Esophagus muscularis mucosa (tissue), 4 donors: ENCODE results near the gene MPP4. TPM values are rescaled to one million over a fixed set of nuclear protein-coding genes. Genes with fewer than 3 reads are reported as not detected.
A peak's percentile ranks its signal among the peaks of the same experiment; 100 is the strongest.

ENCODE experiments used
- DNase-seq: peaks from one replicate; pipeline ENCODE4 v3.0.0-alpha.2; 2017; ENCODE audit errors: extremely low spot score
- H3K27ac ChIP-seq, 4 donors: fragments of 200-600 bp; sonication (generic); replicated peaks in 1 of 4; 1 replicate in 3 of 4; 2 replicates in 1 of 4; pipeline ENCODE4 v1.5.1; 2016 to 2019; ENCODE audit warnings: mild to moderate bottlenecking in 1 of 4
- H3K27me3 ChIP-seq, 4 donors: fragments of 200-600 bp; sonication (generic); one replicate each; pipeline versions ENCODE4 v1.5.1 to v1.6.0; 2016 to 2019
- H3K36me3 ChIP-seq, 4 donors: fragments of 200-600 bp; sonication (generic); one replicate each; pipeline ENCODE4 v1.5.1; 2016 to 2019
- H3K4me1 ChIP-seq, 4 donors: fragments of 200-600 bp; sonication (generic); one replicate each; pipeline ENCODE4 v1.5.1; 2016 to 2019
- H3K4me3 ChIP-seq, 4 donors: fragments of 200-600 bp; sonication (generic); 1 replicate in 2 of 4; 2 replicates in 2 of 4; pipeline ENCODE4 v1.5.1; 2016 to 2019; ENCODE audit warnings: mild to moderate bottlenecking in 4 of 4, moderate library complexity in 1 of 4
- H3K9me3 ChIP-seq, 4 donors: fragments of 200-600 bp; sonication (generic); 1 replicate in 3 of 4; 2 replicates in 1 of 4; pipeline ENCODE4 v1.5.1; 2016 to 2019
- EP300 ChIP-seq: sonication (generic); formaldehyde crosslinking; IDR thresholded peaks from one replicate; pipeline ENCODE4 v1.6.1; 2017; ENCODE audit warnings: antibody characterized with exemption
- POLR2A ChIP-seq: fragments of 450-650 bp; IDR thresholded peaks from one replicate; pipeline ENCODE4 v1.6.1; 2017; ENCODE audit warnings: antibody characterized with exemption, moderate library complexity, mild to moderate bottlenecking, low read depth
- POLR2AphosphoS5 ChIP-seq, 2 donors: sonication (generic); formaldehyde crosslinking; IDR thresholded peaks; one replicate each; pipeline ENCODE4 v1.6.1; 2017; ENCODE audit warnings: antibody characterized with exemption in 2 of 2
- WGBS: methylation state at CpG from one replicate; pipeline ENCODE4 v1.1.5; 2018; 5-methylcytosine and 5-hydroxymethylcytosine counted together
- intact Hi-C: fragments of 100-400 bp; cut with DNase I; formaldehyde crosslinking; loops from one replicate; pipeline ENCODE4 v1.15.1; 2023
- total RNA-seq, 4 donors: library from RNA; depleted of rRNA; stranded (reverse); fragments of >200 nt; gene quantifications; one replicate each; pipeline versions ENCODE4 v1.1.0 to v1.2.1, GENCODE V29; 2016
- TF ChIP-seq, protein P1 (sequence below), 3 experiments: fragments of 200-600 bp in 2 of 3; fragments of 450-650 bp in 1 of 3; sonication (generic) in 2 of 3; IDR thresholded peaks; one replicate each; pipeline ENCODE4 v1.5.1; 2017 to 2019; ENCODE audit warnings: antibody characterized with exemption in 3 of 3, mild to moderate bottlenecking in 2 of 3, moderate library complexity in 1 of 3

Gene MPP4
- total RNA-seq, 4 donors from 2014 or later, result 0.23 TPM; not detected in 3

DNA sequence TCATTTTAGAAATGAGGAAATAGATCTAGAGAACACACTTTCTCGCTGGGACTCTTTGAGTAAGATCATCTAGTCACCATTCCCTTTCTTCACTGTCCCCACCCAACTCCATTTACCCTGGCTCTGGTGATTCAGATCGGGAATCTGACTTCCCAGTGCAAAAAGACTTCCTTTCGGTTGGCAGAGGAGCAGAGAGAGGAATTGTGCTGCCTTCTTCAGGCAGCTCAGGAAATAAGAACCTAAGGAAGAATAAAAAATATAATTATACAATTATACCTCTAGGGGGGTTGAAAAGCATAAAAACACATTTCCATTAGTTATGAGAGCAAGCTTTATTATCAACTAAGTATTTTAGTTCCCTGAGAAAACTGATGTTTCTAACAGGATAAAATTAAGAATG is 9.3 kb upstream of the MPP4 start:
- DNase-seq, result no peak
- 63% methylated on average over 3 of the region's 3 CpGs for WGBS
- no peak overlapping the region for H3K27ac ChIP-seq
- no peaks in the 10 kb centered on the region for H3K4me1 ChIP-seq
- no peak overlapping the region for H3K4me3 ChIP-seq
- intact Hi-C loops, result no loop called here
- no peaks in the 10 kb centered on the region for H3K9me3 ChIP-seq
- H3K27me3 ChIP-seq, result no peaks in the 10 kb centered on the region
- TF ChIP-seq, protein P1, sequence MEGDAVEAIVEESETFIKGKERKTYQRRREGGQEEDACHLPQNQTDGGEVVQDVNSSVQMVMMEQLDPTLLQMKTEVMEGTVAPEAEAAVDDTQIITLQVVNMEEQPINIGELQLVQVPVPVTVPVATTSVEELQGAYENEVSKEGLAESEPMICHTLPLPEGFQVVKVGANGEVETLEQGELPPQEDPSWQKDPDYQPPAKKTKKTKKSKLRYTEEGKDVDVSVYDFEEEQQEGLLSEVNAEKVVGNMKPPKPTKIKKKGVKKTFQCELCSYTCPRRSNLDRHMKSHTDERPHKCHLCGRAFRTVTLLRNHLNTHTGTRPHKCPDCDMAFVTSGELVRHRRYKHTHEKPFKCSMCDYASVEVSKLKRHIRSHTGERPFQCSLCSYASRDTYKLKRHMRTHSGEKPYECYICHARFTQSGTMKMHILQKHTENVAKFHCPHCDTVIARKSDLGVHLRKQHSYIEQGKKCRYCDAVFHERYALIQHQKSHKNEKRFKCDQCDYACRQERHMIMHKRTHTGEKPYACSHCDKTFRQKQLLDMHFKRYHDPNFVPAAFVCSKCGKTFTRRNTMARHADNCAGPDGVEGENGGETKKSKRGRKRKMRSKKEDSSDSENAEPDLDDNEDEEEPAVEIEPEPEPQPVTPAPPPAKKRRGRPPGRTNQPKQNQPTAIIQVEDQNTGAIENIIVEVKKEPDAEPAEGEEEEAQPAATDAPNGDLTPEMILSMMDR (IDR thresholded peaks at IDR 0.05), result no peak
- TF ChIP-seq POLR2A (no peak), POLR2AphosphoS5 (IDR thresholded peaks at IDR 0.05) (no peak), EP300 (no peak)
- peaks cover 36 to 98% (median 65%) of the 10 kb centered on the region in 4 donors for H3K36me3 ChIP-seq

DNA sequence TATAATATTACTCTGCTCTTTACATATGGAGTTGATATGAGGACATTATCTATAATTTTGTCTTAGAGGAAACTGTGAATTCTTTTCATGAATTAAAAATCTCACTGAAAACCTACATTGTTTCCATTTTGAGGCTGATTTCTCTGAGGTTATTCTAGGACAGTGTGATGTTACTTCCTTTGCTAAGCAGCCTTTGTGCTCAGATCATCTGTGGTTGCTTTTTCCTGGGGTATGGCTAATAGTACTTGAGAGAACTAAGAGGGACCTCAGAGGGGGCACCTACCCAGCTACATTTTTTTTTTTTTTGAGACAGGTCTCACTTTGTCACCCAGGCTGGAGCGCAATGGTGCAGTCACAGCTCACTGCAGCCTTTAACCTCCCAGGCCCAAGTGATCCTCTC is 8.7 kb upstream of the MPP4 start:
- Histone ChIP-seq H3K9me3 (no peaks in the 10 kb centered on the region), H3K4me1 (no peaks in the 10 kb centered on the region), H3K36me3 (peaks cover 36 to 98% (median 69%) of the 10 kb centered on the region in 4 donors), H3K27ac (no peak overlapping the region), H3K27me3 (no peaks in the 10 kb centered on the region), H3K4me3 (no peak overlapping the region)
- no peak for DNase-seq
- intact Hi-C loops, result no loop called here
- WGBS, result 100% methylated on average over 1 of the region's 1 CpG
- TF ChIP-seq, protein P1 (IDR thresholded peaks at IDR 0.05), result no peak
- TF ChIP-seq POLR2A (no peak), EP300 (no peak), POLR2AphosphoS5 (IDR thresholded peaks at IDR 0.05) (no peak)

DNA sequence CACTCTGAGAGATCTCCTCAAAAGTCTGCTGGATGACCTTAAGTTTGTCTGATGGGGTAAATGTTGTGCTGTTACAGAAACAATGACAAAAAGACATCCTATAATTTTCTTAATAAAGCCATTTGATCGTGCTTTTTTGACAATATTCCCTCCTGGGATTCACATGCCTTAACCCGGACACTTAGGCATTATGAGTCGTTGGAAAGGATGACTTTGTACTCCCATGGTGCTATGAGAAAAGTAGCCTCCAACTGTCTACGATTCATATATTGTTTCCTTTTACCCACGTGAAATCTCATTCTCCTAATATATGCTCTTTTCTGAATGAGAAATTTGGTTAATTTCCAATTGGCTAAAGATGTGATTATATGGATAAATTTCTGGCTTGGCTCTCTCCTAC is 6.1 kb upstream of the MPP4 start:
- TF ChIP-seq, protein P1 (IDR thresholded peaks at IDR 0.05), result no peak
- TF ChIP-seq POLR2AphosphoS5 (IDR thresholded peaks at IDR 0.05) (no peak), EP300 (no peak), POLR2A (no peak)
- H3K36me3 ChIP-seq, result peaks cover 43 to 98% (median 68%) of the 10 kb centered on the region in 4 donors
- no peak overlapping the region for H3K4me3 ChIP-seq
- no peak overlapping the region for H3K27ac ChIP-seq
- H3K27me3 ChIP-seq, result no peaks in the 10 kb centered on the region
- intact Hi-C loops, result no loop called here
- no peaks in the 10 kb centered on the region for H3K4me1 ChIP-seq
- H3K9me3 ChIP-seq, result no peaks in the 10 kb centered on the region
- 90% methylated on average over 5 of the region's 5 CpGs for WGBS
- no peak for DNase-seq

DNA sequence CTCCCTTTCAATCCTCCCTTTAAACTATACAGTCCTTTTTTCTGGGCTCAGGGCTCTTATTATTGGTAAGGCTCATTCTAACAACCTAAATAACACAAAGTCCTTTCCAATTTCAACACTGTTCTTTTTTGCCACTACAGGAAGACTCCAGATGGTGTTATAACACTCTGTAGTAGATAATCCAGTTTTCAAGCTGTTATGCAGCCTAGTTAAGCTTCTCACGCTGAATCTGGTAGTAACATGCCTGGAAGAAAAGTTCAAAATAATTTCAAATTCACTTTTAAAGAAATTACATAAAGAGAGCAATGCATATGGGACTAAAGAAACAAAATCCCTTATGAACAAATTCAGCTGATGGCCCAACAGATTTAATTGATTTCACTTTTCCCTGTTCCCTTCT is 3.2 kb upstream of the MPP4 start:
- H3K4me1 ChIP-seq, result peaks cover 6 to 19% (median 12%) of the 10 kb centered on the region in 4 donors
- H3K27ac ChIP-seq, result no peak overlapping the region
- 91% methylated on average over 1 of the region's 1 CpG for WGBS
- no peak overlapping the region for H3K4me3 ChIP-seq
- H3K9me3 ChIP-seq, result no peaks in the 10 kb centered on the region
- DNase-seq, result no peak
- H3K27me3 ChIP-seq, result no peaks in the 10 kb centered on the region
- TF ChIP-seq, protein P1 (IDR thresholded peaks at IDR 0.05), result no peak
- TF ChIP-seq POLR2AphosphoS5 (IDR thresholded peaks at IDR 0.05) (no peak), EP300 (no peak), POLR2A (no peak)
- intact Hi-C loops, result no loop called here
- H3K36me3 ChIP-seq, result peaks cover 32 to 70% (median 51%) of the 10 kb centered on the region in 4 donors

DNA sequence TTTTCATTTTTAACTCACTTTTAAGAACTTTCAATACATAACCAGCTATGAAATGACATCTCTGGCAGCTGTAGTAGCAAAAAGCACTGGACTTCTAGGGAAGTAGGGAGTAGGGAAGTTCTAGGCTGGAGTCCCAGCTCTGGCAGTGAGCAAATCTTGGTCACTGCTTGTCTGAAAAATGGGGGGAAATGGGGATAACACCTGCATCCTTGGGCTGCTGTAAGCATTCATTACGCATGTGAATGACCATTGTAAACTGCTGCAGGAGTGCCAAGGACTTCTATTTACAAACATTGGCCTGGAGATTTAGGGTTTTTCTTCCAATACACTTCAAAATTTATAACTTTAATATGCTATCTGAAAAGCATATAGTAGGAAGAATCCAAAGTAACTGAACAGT is 972 bp upstream of the MPP4 start:
- DNase-seq, result peak; percentile 21
- H3K27me3 ChIP-seq, result no peaks in the 10 kb centered on the region
- H3K27ac ChIP-seq, result peak overlapping the region in 1 of 4 donors; percentile 13
- H3K4me3 ChIP-seq, result no peak overlapping the region
- H3K9me3 ChIP-seq, result no peaks in the 10 kb centered on the region
- H3K36me3 ChIP-seq, result peaks cover 21 to 50% (median 34%) of the 10 kb centered on the region in 4 donors
- intact Hi-C loops, result no loop called here
- 78% methylated on average over 1 of the region's 1 CpG for WGBS
- peaks cover 6 to 19% (median 12%) of the 10 kb centered on the region in 4 donors for H3K4me1 ChIP-seq
- no peak for TF ChIP-seq POLR2A
- no peak for TF ChIP-seq POLR2AphosphoS5 (IDR thresholded peaks at IDR 0.05)
- TF ChIP-seq, protein P1 (IDR thresholded peaks at IDR 0.05), result no peak
- TF ChIP-seq EP300, result no peak
